LHCN-M2 (cell line): ENCODE results near the gene PSMG3. TPM values are rescaled to one million over a fixed set of nuclear protein-coding genes. Genes with fewer than 3 reads are reported as not detected.
"Not testable (repeated sequence)": the region's sequence is repeated elsewhere in the genome, so short reads cannot be mapped to it uniquely, and the experiment has no call there.

Experiments used
- DNase-seq: peaks from one replicate; pipeline ENCODE4 v3.0.0-alpha.2; 2012; ENCODE audit warnings: low read depth
- total RNA-seq: library from RNA; depleted of rRNA; stranded (reverse); fragments of >200 nt; gene quantifications from 2 replicates; pipeline ENCODE4 v1.2.3, GENCODE V29; 2014

The PSMG3 gene
- total RNA-seq, 1 experiment from 2014 or later = 89.6 TPM

DNA sequence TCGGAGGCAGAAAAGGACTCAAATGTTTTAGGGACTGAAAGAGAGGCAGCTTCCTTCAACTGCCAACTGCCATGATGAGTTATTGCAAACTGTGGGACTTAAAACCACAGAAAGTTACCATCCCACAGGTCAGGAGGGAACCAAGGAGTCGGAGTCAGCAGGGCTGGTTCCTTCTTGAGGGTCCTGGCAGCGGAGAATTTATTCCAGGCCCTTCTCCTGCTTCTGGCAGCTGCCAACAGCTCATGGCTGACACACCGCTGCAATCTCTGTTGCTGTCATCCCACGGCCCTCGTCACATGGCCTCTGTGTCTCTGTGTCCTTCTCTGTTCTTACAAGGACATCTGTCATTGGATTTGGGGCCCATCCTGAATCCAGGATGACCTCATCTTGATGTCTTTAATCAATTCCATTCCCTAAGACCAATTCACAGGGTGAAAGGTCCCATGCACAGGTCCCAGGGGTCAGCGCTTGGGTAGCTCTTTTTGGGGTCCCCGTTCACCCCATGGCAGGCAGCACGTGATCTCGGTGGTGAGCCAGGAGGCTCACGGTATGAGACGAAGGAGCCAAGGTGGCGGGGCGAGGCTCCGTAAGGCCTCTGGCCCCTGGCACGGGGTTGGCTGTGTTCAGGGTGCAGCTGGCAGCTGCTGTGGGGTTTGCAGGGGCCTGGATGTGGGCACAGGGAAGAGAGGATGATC lies 27.4 kb upstream of the PSMG3 start:
- no peak for DNase-seq

DNA sequence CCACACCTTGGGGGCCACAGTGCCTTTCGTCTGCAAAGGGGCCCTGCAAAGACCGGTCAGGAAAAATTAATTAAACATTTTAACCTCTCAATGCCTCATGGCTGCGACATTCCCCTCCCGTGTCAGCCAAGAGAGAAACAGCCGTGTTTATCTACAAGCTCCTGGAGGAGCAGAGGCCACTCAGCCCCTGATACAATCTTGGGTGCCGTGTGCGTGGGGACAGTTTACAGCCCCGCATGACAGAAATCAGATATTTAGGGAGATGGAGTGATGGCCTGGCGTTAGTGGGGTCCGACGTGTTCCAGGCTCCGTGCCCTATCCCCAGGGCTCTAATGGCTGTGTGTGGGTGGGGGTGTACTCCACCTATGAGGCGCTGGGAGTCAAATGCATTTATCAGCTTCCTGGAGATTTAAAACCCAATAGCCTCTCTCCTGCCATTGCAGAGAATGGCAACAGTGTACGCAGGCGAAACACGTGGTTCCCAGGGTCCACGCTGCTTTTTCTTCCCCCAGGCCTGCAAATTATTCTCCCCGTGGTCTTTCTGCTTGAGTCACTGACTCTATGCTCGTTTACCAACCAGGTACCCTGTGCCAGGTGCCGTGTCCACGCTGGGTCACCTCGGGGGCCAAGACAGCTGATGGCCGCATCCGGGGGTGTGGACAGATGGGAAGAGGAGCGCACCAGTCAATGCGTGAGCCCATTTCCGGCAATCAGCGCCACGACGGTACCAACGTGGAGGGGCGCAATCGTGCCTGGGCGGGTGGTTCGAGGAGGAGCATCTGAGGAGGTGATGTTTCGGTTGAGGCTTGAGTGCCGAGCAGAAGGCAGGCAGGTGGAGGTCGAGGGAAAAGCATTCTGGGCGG lies 26.6 kb upstream of the PSMG3 start:
- DNase-seq = no peak

DNA sequence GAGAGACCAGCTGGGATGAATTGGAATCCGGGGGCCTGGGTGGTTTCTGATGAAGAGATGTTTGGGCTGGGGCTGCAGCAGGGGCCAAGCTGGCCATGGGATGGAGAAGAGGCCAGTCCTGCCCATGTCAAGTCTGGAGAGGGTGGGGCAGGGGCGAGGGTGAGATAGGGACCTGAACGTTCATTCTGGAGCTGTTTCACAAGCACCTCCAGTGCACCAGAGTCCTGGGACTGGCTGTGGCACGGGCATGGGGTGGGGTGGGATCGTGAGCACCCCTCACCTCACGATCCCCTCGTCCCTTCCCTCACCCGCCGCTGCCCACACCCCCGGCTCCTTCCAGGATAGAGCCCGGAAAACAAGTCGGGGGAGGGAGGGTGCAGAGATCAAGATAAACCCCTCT lies 25.8 kb upstream of the PSMG3 start:
- DNase-seq = no peak

DNA sequence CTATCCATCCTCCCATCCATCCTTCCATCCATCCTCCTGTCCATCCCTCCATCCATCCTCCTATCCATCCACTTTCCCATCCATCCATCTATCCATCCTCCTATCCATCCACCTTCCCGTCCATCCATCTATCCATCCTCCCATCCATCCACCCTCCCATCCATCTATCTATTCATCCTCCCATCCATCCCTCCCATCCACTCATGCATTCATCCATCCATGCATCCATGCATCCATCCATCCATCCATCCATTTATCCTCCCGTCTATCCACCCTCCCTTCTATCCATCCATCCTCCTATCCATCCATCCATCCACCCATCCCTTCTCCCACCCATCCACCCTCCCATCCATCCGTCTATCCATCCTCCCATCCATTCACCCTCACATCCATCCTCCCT lies 25.2 kb upstream of the PSMG3 start:
- no peak for DNase-seq

DNA sequence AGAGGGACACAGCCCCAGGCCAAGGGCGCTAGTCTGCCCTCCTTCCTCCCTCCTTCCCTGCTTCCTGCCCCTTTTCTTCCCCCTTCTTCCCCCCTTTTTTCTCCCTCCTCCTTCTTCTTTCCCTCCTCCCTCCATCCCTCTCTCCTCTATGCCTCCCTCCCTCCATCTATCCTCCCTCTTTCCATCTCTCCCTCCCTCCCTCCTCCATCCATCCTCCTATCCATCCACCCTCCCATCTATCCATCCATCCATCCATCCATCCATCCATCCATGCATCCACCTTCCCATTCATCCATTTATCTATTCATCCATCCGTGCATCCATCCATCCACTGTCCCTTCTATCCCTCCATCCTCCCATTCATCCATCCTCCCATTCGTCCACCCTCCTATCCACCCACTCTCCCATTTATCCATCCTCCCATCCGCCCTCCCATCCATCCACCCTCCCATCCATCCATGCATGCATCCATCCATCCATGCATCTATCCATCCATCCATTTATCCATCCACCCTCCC lies 24.1 kb upstream of the PSMG3 start:
- no peak for DNase-seq

DNA sequence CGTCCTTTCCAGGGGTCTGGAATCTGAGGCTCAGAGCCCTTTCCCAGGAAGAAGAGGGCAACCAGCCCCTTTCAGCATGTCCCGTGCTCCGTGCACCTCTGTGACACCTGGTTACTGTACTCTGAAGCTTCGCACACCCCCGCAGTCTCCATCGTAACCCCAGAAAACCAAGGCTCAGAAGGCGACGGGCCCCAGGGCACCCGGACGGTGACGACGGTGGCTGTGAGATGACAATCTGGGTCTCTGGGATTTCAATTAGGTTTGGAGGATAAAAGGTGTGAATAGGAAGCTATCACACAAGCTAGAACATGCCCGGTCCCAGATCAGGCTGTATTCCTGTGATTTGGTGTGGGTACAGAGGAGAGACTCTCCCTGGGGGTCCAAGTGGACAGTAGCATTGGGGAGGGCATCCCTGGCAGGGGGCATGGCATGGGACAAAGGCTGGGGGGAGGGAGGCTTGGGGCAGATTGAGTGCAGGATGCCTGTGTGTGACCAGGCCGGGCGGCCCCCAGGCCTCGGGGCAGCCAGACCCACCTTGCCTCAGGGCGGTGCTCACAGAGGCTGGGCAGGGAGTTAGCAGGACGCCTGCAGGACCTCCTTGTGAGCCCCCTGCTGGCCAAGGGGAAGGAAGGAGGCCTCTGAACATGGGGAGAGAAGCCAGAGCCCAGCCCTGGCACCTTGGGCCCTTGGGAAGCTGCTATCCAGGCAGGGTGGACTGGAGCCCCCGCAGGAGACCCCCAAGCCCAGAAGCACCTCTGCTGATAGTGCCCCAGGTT lies 23.4 kb upstream of the PSMG3 start:
- DNase-seq = no peak

DNA sequence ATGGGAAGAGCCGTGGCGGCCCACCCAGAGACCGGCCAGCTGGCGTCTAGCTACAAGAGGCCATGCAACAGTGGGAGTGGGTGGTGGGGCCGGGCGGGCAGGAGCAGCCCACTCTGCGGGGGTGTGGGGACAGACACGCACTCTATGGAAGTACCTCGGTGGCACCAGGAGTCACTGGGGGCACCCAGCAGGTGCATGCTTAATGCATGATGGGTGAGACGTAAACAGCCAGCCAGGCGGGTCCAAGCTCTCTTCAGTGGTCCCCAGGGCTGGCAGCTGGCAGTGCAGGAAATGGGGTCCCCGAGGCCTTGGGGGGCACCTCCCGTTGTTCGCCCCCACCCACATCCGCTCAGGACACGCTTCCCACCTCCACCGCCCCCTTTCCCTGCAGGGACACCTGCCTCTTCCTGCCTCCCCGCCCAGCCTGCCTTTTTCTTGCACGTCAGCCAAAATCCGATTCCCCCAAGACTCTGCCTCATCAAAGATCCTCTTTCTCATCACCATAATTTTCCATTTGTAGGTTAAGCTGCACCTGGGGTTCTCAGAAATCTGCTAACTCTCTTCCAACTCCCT lies 22.6 kb upstream of the PSMG3 start:
- no peak for DNase-seq

DNA sequence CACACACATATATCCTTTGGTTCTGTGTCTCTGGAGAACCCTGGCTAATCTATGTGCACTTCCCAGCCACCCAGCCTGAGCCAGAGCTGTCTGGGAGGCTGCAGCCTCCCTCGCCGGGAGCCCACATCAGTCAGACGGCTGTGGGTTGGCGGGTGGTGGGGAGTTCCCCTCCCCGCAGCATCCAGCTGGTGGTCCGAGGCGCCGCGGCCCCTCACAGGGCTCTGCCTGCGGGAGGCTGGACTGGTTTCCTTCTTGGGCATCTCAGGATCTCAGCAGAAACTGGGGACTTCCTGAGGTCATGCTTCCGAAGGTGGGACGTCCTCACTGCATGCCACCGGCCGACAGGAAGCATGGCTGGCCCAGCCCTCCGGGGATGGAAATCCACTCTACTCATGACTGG lies 22.0 kb upstream of the PSMG3 start:
- DNase-seq = no peak

DNA sequence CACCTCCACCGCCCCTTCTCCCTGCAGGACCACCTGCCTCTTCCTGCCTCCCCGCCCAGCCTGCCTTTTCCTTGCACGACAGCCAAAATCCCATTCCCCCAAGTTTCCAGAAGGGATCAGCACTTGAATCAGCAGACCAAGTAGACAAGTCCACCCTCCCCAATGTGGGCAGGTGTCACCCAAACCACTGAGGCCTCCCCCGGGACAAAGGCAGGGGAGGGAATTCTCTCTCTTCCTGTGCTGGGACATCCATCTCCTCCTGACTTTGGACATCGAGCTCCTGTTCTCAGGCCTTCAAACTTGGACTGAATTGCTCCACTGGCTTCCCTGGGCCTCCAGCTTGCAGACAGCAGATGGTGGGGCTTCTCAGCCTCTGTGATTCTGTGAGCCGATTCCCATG lies 21.6 kb upstream of the PSMG3 start:
- DNase-seq = no peak

DNA sequence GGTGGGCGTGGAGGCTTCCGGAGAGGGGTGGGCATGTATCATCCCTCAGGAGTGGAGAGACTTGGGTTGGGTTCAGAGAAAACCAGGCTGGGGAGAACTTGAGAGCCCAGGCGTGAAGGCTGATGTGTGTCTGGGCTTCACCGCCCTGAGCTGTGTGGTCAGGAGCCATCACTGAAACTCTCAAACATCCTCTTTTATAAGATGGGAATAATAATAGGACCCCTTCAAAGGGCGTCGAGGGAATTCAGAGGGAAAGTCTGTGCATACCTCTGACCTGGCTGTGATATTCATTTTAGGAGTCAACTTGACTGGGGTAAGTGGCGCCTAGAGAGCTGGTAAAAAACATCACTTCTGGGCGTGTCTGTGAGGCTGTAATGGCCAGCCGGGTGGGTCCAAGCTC lies 21.1 kb upstream of the PSMG3 start:
- DNase-seq = no peak

DNA sequence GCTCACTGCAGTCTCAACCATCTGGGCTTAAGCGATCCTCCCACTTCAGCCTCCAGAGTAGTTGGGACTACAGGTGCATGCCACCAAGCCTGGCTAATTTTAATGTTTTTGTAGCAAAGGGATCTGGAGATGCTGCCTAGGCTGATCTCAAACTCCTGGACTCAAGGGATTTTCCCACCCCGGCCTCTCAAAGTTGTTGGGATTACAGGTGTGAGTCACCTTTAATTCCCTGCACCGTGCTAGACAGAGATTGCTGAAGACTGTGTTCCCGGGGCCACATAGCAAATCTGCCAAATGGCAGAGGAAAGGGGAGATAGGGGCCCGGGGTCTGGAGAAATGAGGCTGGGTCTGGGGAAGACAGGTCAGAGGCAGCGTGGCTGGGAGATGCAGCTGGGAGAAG lies 20.6 kb upstream of the PSMG3 start:
- no peak for DNase-seq

DNA sequence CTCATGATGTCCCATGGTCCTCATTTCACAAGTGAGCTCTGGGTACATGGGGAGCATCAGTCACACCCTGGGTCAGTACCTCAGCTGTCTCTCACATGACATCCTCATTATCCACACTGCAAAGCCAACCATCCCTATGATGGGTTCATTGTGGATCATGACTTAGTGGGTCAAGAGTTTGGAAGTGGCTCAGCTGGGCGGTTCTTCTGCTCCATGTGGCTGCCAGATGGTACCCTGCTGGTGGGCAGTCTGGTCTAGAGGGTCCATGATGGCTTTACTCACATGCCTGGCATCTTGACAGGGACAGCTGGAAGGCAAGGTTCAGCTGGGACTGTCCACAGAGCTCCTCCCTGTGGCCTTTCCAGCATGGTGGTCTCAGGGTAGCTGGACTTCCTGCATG lies 19.1 kb upstream of the PSMG3 start:
- no peak for DNase-seq

DNA sequence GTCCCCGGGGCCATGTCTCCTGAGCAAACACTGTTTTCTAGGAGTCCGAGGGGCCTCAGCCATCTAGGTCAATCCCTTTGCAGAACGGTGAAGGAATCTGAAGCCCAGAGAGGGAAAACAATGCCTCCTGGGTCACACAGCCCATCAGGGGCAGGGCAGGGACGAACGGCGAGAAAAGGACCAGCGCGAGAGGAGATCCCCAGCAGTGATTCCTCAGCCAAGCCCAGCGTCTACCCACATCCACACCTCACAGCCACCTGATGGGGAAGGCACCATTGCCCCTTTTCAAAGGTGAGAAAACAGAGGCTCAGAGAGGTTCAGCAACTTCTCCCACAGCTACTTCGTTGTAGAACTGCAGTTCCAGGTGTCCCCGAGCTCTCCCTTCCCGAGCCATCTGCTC lies 17.9 kb upstream of the PSMG3 start:
- DNase-seq = no peak

DNA sequence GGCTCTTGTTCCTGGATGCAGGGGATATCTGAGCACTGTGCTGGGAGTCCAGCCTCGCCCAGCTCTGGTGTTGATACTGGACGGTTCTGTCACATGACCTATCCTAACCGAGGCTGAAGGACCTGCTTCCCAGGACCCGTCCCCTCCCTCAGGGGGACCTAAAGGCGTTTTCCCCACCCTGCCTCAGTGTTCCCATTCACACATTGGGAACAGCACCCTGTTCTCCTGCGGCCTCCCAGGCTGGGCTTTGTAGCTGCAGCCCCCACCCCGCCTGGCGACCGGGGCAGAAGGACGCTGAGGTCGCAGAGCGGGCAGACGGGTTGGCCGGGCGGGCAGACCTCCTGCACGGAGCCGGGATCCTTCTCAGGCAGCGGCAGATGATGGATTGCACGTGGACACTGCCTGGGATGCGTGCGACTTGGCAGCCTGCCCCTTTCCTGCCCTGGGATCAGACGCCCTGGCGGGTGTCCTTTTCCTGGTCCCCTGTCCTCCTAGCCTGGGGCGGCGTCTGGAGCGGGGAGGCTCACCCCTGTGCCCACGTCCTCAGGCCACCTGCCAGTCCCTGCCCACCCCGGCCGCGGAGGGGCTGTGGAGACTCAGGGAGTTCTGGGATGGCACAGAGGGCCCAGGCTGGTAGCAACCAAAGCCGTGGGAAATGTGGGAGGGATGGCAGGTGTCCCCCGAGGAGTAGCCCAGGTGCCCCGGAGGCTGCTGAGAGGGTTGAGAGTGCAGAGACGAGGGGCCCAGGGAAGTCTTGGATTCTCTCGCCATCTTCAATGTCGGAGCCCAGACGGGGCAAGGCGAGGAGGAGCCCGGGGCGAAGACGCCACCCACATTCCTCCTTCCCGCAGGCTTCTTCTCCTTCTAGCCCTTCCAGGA lies 17.2 kb upstream of the PSMG3 start:
- no peak for DNase-seq

DNA sequence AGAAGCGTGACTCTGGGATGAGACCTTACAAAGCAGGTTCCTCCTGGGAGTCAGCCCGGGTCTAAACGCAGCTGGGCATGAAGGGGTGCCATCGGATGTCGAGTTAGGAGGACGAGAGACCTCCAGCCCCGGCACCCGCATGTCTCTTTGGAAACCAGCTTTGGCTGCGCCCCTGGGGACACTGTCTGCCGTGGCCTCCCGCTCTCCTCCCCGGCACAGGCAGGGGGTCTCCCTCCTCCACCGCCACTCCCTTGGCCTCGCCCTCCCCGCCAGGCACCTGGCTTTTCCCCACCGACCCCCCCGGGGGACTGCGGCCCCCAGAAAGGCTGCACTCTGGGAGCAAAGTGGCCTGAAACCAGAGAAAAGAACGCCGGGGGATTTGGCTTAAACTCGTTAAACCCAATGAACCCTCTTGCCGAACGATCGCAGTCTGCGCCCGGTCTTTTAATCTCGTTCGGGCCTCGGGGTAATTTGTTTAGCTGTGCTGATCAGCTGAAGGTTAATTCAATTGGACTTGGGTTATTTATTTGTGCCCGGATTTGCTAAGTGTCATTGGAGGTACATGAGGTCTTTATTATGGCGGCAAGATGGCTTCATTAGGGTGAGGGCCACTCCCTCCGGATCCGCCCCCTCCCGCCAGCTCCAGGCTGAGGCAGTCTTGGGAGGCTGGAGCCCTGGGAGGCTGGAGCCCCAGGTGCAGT lies 16.4 kb upstream of the PSMG3 start:
- no peak for DNase-seq

DNA sequence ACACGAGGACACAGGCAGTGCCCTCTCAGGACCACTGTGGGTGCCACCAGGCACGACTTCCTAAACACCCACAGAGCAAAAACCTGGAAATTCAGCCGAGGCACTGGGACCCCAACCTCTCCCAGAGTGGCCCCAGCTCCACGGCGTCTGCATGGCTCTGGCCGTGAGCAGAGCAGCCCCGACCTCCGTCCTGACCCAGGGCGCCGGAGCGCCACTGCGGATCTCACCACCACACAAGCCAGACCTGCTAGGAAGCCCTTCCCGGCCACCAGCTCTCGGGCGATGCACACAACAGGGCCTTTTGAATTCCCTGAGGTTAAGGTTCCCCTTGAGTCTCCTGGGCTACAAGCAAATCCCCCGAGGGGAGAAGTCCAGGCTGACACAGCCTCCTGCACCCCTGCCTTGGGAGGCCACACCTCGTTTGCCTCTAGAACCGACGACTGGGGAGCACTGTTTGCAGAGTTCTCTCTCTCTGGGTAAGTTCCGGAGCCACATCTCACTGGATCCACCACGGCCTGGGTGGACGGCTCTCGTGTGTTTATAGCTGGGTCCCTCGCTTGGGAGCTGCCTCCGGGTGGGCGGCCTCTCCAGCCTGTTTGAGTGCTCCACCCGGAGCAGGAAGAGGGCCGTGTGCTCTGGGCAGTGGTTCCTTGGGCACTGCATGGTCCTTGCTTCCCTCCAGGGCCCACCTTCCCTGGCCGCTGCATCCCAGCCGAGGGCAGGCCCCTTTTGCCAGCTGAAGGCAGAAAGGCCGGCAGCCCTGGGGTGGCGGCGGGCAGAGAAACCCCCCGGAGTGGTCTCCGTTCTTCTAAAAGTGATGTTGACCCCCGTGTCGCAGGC lies 15.5 kb upstream of the PSMG3 start:
- DNase-seq = no peak

DNA sequence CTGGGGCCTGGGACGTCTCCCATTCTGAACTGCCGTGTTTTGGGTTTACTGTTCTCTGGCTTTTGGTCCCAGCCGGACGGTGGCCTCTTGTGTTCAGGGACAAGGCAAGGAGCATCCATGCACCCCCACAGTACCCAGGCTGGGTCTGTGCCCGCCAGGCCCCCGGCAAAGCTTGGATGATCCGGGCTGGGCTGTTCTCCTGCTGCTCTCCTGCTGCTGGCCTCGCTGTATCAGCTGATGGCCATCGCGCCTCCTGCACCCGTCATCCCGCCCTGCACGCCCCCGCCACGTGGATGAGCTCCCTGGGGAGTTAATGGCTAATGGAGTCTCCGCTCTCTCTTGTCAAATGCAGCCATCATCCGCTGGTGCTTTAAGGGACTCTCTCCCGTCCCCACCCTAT lies 14.9 kb upstream of the PSMG3 start:
- DNase-seq = no peak

DNA sequence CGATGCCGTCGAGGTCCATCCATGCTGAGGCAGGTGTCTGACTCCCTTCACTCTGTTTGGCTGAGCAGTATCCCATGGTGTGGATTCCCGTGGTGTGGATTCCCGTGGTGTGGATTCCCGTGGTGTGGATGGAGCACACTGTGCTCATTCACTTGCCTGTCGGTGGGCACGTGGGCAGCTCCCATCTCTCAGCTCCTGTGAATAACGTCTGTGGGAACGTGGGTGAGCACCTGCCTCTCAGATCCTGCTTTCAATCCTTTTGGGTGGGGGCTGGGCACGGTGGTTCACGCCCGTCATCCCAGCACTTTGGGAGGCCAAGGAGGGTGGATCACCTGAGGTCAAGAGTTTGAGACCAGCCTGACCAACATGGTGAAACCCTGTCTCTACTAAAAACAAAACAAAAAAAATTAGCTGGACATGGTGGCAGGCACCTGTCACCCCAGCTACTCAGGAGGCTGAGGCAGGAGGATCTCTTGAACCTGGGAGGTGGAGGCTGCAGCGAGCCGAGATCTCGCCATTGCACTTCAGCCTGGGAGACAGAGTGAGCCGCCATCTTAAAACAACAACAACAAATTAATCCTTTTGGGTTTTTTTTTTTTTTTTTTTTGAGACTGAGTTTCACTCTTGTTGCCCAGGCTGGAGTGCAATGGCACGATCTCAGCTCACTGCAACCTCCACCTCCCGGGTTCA lies 13.6 kb upstream of the PSMG3 start:
- DNase-seq = not testable (repeated sequence)
